DOHH2 (cell line): ENCODE measurements around the gene TASL.

Experiments
- EZH2phosphoT487 ChIP-seq: fragments of 200-600 bp; sonication (generic); IDR thresholded peaks from 2 replicates; pipeline ENCODE4 v1.6.1; 2017; ENCODE audit warnings: borderline replicate concordance, mild to moderate bottlenecking, antibody characterized with exemption, low read length, moderate library complexity, mixed read lengths
- TF ChIP-seq, protein P1 (sequence below): fragments of 200-600 bp; sonication (generic); IDR thresholded peaks from one replicate; pipeline ENCODE4 v1.5.1; 2014; ENCODE audit warnings: antibody characterized with exemption, mild to moderate bottlenecking, low read depth, low read length; ENCODE audit not compliant: poor library complexity, severe bottlenecking

DNA sequence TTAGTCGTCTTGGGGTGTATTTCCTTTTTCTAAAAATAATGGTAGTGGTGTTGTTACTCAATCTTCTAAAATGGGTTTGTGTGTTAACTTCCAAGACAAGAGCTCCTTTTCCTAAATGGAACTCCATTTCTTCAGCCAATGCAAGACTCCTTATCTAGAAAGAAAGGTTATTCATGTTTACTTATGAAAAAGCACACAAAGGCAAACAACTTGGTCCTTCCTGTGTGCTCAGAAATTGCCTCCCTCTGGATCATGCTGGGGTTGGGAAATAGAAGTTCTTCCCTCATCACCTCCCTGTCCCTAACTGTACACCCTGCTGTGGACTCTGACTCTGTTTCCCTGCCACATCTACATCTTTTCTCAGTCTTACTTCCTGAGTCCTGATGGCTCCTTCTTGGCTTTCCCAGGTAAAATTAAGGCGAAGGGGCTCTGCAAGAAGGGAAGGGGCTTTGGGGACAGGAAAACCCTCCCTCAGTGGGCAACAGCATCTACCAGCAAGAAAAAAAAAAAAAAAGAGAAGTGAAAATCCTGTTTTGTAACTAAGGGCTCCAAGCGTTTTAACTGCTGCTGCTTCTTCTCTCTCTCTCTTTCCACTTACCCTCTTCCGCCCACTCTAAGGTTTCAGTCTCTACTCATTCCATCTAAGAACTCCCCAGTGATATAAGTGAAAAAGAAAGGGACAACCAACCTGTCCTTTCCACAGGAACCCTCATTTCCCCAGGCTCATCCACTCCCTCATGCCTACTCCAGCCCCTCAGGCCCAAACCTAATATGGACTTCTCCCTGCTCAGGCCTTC is 19.8 kb upstream of the TASL start:
- TF ChIP-seq, protein P1, sequence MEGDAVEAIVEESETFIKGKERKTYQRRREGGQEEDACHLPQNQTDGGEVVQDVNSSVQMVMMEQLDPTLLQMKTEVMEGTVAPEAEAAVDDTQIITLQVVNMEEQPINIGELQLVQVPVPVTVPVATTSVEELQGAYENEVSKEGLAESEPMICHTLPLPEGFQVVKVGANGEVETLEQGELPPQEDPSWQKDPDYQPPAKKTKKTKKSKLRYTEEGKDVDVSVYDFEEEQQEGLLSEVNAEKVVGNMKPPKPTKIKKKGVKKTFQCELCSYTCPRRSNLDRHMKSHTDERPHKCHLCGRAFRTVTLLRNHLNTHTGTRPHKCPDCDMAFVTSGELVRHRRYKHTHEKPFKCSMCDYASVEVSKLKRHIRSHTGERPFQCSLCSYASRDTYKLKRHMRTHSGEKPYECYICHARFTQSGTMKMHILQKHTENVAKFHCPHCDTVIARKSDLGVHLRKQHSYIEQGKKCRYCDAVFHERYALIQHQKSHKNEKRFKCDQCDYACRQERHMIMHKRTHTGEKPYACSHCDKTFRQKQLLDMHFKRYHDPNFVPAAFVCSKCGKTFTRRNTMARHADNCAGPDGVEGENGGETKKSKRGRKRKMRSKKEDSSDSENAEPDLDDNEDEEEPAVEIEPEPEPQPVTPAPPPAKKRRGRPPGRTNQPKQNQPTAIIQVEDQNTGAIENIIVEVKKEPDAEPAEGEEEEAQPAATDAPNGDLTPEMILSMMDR = no peak
- no peak for TF ChIP-seq EZH2phosphoT487
